Activated naive CD4-positive, alpha-beta T cell (primary cell): ENCODE data around the gene BANF2.

Experiments used
- DNase-seq, 4 experiments: peaks; one replicate each; lab custom pipeline; 2025; lab: John Stamatoyannopoulos, UW

BANF2 gene

DNA sequence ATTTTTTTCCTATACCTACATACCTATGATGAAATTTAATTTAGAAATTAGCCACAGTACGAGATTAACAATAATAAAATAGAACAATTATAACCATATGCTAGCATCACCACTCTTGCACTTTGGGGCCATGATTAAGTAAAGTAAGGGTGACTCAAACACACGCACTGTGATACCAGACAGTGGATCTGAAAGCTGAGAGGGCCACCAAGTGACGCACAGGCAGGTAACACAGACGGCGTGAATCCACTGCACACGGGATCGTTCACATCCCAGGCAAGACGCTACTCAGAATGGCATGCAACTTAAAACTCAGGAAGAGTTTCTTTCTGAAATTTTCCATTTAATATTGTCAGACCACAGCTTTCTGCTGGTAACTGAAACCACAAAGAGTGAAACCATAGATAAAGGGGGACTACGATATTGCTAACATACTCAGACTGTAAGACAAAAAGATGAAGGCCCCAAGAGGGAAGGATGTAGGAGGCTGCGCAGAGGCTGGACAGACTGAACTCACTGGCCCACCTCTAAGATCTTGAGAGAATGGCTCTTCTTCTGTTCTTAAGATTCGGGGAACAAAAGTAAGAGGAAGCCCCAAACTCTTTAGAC is 35.6 kb upstream of the BANF2 start:
- DNase-seq, result no peak

DNA sequence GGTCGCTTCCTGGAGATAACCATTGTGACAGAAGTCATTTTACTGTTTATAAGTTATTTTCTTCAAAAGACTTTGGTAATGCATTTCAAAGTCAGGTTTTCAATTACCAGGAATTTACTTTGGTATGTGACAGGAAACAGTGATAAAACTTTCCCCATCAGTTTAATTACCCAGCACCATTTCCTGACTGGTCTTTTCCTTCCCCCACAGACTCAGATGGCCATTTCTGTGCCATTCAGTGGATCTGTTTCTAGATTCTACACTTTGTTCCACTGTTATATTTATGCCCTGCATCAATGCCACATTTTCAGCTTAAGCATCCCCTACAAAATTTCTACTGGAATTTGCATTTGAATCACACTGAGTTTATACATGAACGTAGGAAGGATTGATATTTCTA is 34.0 kb upstream of the BANF2 start:
- no peak for DNase-seq

DNA sequence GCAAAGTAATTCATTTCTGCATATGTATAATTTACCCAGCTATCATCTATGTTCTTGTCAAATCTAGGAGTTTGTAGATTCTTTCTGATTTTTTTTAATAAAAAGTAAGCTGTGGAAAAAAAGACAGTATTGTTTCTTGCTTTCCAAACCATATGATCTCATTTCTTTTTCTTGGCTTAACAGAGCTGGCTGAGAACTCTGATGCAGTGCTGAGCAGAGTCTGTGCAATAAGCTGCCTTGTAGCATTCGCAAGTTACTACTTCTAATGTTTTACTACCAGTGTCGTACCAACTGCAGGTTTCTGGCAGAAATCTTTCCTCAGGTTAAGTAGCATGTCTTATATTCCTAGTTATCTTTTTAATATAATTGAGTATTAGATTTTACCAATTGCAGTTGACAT is 33.3 kb upstream of the BANF2 start:
- no peak for DNase-seq

DNA sequence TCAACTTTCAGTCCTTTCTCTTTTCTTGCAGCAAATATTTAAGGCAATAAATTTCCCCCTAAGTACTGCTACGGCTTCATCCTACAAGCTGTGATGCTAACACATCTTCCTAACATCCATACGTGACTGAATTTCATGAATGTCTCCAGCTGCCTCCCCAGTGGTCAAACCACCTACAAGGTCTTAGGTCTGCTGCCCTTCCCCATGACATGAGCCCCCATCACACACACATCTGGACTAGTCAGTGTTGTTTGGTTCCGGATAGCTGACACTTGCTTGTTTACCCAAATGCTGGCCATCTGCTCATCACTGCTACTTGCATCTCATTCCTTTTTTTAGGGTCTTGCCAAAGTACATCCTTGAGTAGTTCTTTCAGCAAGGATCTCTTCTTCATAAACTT is 32.3 kb upstream of the BANF2 start:
- DNase-seq, result no peak

DNA sequence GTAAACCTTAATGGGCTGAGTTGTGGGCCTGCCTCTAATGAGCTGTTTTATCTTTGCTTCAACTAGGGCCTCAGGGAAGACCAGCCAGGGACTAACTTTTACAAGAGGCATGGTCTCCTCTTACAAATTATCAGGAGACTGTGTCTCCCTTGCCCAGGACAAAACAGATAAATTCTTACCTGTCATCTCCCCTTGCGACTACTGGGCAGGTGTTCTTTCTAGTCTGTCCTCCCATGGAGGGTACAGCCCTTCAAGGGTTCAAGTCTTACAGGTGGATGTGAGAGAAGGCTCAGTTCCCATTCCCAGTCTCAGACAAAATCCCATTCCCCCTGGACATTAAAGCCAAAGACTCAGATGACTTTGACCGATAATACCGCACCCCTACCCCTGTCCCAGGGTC is 31.3 kb upstream of the BANF2 start:
- DNase-seq, result no peak

DNA sequence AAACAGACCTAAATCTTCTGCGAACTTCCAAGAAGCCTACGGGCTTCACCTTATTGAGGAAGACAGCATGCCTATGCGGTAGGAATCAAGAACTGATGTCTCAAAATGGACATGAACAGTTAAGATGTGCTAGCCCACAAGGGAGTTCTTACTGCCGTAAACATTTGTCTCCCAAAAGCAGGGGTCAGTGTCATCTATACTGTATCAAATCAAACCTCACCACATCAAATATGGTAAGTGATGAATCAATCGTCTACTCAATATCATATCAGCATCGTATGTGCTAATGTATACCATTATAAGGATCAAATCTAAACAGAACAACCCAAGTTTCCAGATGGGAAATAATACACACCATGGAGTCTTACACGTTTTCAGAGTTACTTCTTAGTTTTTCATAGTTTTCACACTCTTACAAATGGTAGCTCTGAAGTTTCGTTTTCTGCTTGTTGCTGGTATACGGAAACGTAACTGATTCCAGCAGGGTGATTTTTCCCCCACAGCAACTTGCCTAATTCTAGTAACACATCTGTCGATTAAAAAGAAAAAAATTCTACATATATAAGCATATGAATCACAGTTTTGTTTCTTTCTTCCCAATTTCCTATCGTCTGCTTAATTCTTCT is 30.3 kb upstream of the BANF2 start:
- DNase-seq, result no peak

DNA sequence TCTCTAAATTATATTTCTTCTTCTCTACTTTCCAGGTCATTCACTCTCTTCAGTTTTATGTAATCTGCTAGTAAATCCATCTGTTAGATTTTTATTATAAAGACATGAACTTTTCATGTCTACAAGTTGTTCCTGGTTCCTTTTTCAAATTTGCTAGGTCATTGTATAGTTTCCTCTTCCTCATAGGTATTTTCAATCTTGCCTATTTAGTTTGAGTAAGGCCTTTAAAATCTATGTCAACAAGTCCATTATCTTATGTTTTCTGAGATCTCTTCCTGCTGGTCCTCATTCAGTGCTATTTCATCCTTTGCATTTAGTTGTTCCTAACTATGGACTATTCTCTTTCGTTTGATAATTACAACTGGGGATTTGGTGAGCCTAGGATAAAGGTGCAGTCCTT is 28.8 kb upstream of the BANF2 start:
- DNase-seq, result no peak

DNA sequence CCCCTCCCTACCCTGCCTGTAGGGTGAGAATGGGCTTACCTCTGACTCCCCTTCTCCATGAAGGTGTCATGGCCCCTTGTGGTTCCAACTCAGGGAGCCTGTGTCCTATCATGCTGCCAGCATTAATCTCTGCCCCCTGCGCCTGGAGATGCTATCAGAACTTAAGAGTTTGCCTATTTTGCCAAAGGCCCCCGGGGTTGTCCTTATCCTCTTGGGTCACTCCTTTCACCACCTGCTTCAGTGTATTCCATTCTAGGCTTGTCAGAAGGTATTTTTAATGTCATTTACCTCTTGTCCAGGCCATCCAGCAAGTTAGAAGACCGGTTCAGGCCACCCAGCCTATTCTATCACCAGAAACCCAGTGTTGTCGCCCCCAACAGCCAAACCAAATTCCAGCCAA is 28.2 kb upstream of the BANF2 start:
- DNase-seq, result no peak

DNA sequence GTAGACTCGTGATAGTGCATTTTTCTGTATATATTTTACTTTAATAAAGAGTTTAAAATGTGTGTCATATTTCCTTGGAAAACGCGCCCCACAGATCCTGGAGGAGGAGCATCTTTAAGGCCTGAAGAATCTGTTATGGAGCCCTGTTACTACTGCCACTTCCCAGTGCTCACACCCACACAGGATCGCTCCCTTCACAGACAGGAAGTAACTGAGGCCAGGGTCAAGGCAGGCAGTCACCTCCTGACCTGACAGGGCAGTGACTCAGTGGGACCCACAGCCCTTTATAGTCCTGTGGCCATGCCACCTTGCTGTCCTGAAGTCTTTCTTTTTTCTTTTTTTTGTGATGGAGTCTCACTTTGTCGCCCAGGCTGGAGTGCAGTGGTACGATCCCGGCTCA is 26.7 kb upstream of the BANF2 start:
- no peak for DNase-seq

DNA sequence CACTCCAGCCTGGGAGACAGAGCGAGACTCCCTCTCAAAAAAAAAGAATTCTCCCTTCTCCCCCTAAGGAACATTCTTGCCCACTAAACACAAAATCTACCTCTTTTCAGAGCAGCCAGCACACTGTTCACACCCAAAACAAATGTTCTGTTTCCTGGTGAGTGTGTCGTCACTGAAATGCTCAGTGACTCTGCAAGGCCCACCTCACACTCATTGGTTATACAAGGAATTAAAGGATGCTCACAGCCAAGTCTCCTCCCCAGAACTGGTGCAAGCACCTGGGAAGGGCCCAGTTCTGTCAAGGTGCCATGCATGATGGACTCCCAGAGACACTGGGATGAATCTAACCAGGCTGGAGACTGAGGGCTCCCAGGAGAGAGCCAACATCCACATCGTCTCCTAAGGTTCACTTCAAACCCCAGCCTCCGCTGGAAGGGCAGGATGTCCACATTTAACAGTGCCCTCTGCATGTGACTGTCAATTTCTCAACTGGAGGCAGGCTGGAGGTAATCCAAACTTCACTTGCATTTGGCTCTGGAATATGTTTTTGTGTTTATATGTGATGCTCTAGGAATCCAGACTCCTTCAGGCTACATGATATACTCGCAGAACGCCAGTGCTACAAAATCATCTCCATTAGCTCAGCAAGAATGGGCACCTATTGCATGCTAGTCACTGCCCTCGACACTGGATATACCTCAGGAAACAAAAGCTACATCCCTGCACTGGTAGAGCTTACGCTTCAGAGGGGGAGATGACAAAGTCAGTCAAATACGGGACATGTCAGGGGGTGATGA is 24.8 kb upstream of the BANF2 start:
- no peak for DNase-seq

DNA sequence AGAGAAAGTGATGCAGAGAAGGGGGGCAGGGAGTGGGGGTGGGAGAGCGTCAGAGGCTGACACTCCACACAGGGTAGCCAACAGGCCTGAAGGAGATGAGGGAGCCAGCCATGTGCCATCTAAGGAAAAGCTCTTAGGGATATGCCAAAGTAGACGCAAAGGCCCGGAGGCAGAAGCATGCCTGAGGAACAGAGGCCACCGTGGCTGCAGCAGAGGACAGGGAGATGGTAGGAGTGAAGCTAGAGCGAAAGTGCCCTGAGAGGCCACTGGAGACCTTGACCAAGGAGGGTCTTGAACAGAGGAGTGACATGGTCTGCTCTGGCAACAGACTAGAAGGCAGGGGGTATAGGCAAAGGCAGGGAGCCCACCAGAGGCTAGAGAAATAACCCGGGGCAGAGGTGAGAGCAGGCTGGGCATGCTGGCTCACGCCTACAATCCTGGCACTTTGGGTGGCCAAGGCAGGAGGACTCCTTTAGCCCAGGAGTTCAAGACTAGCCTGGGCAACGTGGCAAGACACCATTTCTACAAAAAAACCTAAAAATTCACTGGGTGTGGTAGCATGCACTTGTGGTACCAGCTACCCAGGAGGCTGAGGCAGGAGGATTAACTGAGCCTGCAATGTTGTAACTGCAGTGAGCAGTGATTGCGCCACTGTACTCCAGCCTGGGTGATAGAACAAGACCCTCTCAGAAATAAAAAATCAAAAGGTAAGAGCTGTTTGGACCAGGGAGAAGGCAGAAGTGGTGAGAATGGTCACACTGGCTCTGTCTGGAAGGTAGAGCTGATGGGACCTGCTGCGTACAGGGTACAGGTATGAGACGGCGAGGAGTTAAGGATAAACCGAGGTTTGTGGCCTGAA is 24.0 kb upstream of the BANF2 start:
- no peak for DNase-seq

DNA sequence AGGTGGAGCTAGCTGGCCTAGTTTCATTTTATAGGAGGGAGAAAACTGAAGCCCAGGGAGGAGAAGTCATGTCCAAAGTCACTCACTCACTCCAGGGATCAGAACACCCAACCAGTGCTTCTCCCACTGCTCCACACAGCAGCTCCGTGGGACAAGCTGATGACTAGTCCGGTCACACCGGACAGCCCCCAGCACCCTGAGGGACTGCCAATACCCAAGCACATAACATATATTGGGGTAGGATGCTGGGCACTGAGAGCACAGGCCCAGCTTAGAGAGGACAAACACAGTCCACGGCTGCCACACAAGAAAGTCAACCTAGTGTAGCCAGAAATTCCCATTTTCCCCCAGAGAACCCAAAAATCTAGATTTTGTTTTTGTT is 23.4 kb upstream of the BANF2 start:
- DNase-seq, result no peak

DNA sequence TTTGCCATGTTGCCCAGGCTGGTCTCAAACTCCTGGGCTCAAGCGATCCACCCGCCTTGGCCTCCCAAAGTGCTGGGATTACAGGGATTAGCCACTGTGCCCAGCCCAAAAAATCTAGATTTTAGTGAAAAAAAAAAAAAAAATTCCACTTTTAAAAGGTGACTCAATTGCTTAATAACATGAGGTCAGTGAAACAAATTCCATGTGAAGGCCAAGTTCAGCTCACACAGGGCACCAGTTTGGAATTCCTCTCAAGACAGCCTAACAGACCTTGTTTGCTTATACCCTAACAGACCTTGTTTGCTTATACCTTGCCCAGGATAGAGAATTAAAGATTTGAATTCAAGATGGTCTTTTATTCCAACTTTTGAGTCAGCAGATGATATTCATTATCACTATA is 22.8 kb upstream of the BANF2 start:
- DNase-seq, result no peak

DNA sequence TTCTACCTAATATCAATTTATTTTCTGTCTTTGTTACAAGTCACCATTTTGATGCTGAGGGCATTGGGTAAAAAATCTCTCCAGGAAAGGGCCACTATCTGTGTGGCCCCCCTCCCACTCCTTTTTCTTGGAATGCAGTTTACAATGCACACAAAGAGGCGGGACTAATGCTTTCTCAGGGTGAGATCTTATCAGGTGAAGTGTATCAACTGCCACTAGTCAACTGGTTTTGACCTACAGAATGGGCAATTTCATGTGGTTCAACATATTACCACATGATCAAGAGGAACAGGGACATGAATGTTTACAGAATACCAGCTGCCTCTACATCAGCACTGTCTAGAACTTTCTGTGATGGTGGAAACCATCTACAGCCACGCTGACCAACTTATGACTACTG is 21.5 kb upstream of the BANF2 start:
- DNase-seq, result no peak

DNA sequence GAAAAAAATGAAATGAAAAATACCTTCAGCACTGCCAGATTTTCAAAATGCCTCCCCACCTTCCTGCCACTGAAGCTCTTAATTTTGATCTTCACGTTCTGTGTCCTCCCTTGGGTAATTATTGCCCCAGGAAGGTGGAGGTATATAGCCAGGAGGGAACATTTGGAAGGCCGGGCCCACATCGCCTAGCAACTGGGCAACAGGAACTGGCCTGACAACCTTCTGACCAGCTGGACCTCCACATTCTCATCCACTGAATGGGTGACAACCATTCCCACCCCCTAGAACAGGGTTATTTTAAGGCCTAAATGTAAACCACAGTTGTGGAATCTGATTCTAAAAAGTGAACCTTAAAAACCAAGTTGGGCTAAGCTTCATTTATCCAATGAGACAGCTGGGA is 20.9 kb upstream of the BANF2 start:
- DNase-seq, result no peak

DNA sequence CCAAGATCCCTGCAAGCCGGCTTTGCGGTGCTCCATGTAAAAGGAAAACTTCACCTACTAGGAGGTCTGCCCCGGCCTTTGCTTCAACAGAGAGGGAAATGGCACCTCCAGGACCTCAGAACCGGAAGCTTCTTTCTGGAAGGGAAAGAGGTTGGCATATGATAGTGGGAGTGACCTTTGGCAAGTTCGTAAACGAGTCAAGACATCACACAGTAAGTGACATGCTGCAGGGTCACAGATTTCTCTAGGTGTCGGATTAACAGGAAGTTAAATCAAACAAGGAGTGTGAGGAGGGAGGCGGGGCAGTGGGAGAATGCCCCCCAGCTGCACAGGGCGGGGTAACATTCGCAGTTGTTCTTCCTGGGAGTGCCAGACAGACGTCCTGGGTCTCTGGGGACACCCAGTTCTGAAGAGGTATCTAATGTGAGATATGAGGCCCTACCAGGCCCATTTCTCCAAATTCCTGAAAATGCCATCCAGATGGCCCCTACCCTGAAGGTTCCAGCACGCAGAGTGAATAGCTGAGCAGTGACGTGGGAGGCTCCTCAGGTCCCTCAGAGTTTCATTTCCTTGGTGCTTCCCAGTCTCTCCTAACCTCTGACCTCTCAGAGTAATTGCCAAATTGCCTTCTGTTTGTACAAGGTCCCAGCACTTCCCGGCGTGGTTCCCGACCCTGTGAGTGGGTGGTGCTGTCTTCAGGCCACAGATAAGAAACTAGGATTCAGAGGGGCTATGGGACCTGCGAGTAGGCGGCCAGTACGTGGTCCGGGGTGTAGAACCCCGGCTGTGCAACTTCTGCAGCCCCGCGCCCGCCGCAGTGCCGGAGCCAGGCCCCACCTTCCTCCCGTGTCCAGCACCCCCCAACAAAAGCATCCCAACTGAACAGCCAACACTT is 19.6 kb upstream of the BANF2 start:
- no peak for DNase-seq

DNA sequence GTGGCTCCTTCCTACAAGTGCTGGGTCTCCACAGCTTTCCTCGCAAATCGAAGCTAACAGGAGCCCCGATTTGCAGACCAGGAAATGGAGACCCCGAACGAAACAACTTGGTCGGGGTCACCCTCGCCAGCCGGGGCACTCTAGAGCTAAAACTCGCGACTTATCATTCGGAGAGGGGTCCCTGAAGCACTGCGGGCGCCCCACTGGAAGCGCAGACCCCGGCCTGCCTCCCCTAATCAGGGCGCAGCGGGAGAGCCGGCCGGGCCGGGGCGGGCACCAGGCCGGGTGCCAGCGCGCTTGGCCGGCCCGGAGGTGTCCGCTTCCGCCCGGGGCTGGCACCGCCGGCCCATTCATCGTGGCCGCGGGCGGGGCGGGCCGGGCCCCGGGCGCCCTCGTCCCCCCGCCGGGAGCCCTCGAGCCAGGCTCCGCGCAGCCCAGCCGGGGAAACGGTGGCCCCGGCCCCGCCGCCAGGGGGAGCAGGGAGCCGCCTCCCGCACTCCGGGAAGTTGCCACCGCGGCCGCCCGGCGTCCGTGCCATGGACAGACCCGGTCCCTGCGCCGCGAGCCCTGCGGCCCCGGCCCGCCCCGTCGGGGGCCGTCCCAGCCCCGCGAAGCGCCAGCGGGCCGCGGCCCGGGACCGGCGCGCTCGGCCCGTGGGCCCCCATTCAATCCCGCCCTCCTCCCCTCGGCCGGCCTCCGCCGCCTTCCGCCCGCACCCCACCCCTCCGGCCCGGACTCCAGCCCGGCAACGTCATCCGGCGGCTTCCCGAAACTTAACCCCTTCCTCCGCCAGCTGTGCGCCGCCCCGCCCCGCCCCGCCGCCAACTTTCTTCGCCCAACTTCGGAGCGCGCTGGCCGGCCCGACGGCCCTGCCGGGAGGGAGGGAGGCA is 18.7 kb upstream of the BANF2 start:
- peak; percentile 40 to 77 (median 56) for DNase-seq

DNA sequence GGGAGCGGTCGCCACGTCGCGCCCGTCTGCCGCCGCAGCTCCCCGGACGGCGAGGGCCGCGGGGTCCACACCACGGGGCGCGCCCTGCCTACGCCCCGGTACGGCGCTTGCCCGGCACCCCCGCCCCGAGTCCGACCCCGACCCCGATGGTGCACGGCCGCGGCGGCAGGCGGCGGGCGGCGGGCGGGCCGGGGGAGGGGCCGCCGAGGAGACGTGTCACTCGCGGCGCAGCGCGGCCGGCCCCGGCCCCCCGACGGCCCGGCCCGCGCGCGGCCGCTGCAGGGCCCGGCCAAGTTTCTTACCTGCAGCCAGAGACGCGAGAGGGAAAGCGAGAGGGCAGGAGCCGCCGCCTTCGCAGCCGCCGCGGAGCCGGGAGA is 18.1 kb upstream of the BANF2 start:
- no peak for DNase-seq

DNA sequence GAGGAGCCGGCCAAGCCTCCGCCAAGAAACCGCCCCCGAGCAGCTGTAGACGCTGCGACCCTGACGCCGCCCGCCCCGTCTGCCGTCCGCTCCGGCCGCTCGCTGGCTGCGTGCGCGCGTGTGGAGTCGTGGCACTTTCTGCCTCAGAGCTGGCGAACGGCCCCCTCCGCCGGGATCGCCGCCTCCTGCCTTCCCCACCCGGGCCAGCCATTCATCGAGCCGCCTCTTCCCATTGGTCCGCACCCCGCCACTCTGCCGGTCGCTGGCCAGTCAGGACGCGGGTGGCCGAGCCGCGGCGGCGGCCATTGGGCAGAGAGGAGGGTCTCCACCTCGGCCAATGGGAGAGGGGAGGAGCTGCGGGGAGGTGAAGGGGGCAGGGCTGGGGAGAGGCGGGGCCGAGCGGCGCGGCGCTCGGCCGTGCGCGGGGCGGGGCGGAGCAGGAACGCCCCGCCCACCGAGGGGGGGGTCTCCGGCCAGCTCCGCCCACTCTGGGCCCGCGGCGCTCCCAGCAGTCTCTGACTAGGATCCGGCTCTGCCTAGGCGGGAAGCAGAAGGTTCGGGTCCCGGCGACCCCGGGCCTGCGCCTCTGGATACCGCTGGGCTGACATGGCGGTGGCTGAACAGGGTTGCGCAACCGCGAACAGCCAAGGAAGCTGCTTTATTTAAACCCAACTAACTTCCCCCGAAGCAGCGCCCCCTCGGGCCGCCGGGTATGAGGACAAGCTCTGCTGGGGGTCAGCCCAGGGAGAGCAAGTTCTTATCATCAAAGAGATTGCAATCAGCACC is 17.5 kb upstream of the BANF2 start, which contains the start of gene RRBP1:
Gene RRBP1, minus strand, starts transcription at position 140 of the 786 bp plus-strand sequence. CDS start 21,735 bp downstream, outside the sequence.
- DNase-seq, result peak; percentile 89 to 96 (median 90)

DNA sequence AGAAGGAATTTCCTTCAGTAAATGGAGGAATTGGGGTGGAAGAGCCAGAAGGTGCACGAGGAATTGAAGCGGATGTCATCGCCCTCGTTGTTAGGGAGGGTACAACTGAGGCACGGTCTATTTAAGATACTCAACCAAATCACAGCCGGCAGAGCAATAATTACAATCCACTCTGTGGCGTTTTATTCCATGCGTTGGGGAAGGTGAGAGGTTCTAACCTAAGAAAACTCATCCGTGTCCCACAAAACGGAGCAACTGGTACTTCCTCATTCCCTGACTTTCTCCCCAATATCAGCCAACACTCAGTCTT is 16.9 kb upstream of the BANF2 start:
- no peak for DNase-seq
